Right lobe of liver (tissue), 4 donors: ENCODE measurements around the gene HEXB.

Experiments
- CTCF ChIP-seq, 4 donors: fragments of 200-600 bp in 3 of 4; fragments of 450-650 bp in 1 of 4; IDR thresholded peaks; one replicate each; pipeline versions ENCODE4 v1.5.1 to v1.8.0; 2016 to 2022; ENCODE audit warnings: antibody characterized with exemption in 4 of 4, mild to moderate bottlenecking in 2 of 4
- POLR2A ChIP-seq: fragments of 450-650 bp; IDR thresholded peaks from one replicate; pipeline ENCODE4 v1.6.1; 2017; ENCODE audit warnings: antibody characterized with exemption, mild to moderate bottlenecking
- donor health status: DM: no; HTN: no; CAD: no.
- donor health status: DM: no; HTN: no; CAD: no.
- donor health status: DM: no; HTN: yes; CAD: no.

GRCh38 chr5:74684900-74685851 lies at the start of gene HEXB:
- TF ChIP-seq POLR2A (peak; percentile 97), CTCF (IDR thresholded peaks at IDR 0.05) (peak in 2 of 4 donors; percentile 3 to 7)
